ENCODE data around the gene TCP1. TPM values are rescaled to one million over a fixed set of nuclear protein-coding genes. Genes with fewer than 3 reads are reported as not detected.

TCP1 gene
- total and polyA plus RNA-seq, 2 donors (not counting 3 experiments of a cell fraction or from before 2014, with no cell fraction given), result 168 to 302 TPM

- peaks cover 32 to 33% of the 10 kb centered on the region in 2 experiments for H3K36me3 ChIP-seq (ENCODE audit: control insufficient read depth in 2 of 2, extremely low read depth in 1 of 2, insufficient read depth in 2 of 2, low read length in 2 of 2)
- DNase-seq (ENCODE audit: low read depth, low spot score) (no peak), FAIRE-seq (peak; percentile 55)
- no peak overlapping the region for H2AFZ ChIP-seq (ENCODE audit: low read depth, low read length)
- H3K9me1 ChIP-seq (replicated peaks; ENCODE audit: control insufficient read depth, extremely low read depth, insufficient read depth, low read length), result no peaks in the 10 kb centered on the region
- POLR2A ChIA-PET, result no interaction called here
- no peak overlapping the region for H3K9ac ChIP-seq (replicated peaks; ENCODE audit: extremely low read depth, insufficient read depth, low read length)
- CTCF ChIA-PET, result no interaction called here
- H3K4me3 ChIP-seq (replicated peaks in 1 of 3; ENCODE audit: insufficient read depth in 1 of 3, low read depth in 1 of 3, low read length in 3 of 3), result no peak overlapping the region
- dilution Hi-C loops (cut with MboI; ENCODE audit: extremely low pct_ligation_motif_present, low sequenced_read_pairs) (no loop called here), intact Hi-C loops (cut with micrococcal nuclease) (no loop called here)
- H3K9me3 ChIP-seq (replicated peaks; ENCODE audit: control insufficient read depth, insufficient read depth, low read length), result no peaks in the 10 kb centered on the region
- TSS peak; percentile 61 for BruUV-seq (replicated peaks)
- no peak overlapping the region for H3K4me2 ChIP-seq (ENCODE audit: insufficient read depth, low read length)
- TF ChIP-seq FOS (IDR thresholded peaks at IDR 0.05; ENCODE audit: borderline replicate concordance, insufficient read depth, low read length) (no peak), POLR2AphosphoS5 (IDR thresholded peaks at IDR 0.05; ENCODE audit: insufficient read depth, low read depth, low read length) (no peak), POLR2A (IDR thresholded peaks at IDR 0.05; ENCODE audit: low read depth, low read length) (no peak), MYC (IDR thresholded peaks at IDR 0.05; ENCODE audit: low read depth, low read length) (no peak), CTCF (IDR thresholded peaks at IDR 0.05; ENCODE audit: extremely low read depth in 1 of 2, insufficient read depth in 1 of 2, low read depth in 1 of 2, low read length in 2 of 2) (no peak), GATA2 (IDR thresholded peaks at IDR 0.05; ENCODE audit: insufficient read depth, insufficient read length, low read depth, low read length) (no peak), EZH2 (IDR thresholded peaks at IDR 0.05; ENCODE audit: borderline replicate concordance, low read depth, low read length, severe bottlenecking) (no peak), MAX (IDR thresholded peaks at IDR 0.05; ENCODE audit: insufficient read depth, insufficient read length) (no peak), JUN (IDR thresholded peaks at IDR 0.05; ENCODE audit: borderline replicate concordance, insufficient read depth, insufficient read length, low read depth) (no peak)
- H3K27ac ChIP-seq (ENCODE audit: insufficient read depth, low read depth, low read length), result no peak overlapping the region
- no peaks in the 10 kb centered on the region for H3K4me1 ChIP-seq (ENCODE audit: control insufficient read depth, extremely low read depth, insufficient read depth, low read length)
- H3K79me2 ChIP-seq (ENCODE audit: control insufficient read depth, insufficient read depth, low read length), result peaks cover 21% of the 10 kb centered on the region
- H4K20me1 ChIP-seq (replicated peaks; ENCODE audit: control insufficient read depth, extremely low read depth, insufficient read depth, low read length), result no peaks in the 10 kb centered on the region
- no peaks in the 10 kb centered on the region for H3K27me3 ChIP-seq (ENCODE audit: control insufficient read depth in 2 of 2, insufficient read depth in 2 of 2, low read length in 2 of 2)
These were observed 10.8 kb downstream of the TCP1 start for GRCh38 chr6:159778542-159779103.
